Lower lobe of right lung (tissue), 2 donors: ENCODE measurements around the gene AP3S2. TPM values are rescaled to one million over a fixed set of nuclear protein-coding genes. Genes with fewer than 3 reads are reported as not detected.

Experiments used
- ATAC-seq, 2 donors: fragments of 200-7000 bp; cut with Tn5 transposase; one replicate each; pipeline ENCODE4 v1.9.1; 2020 to 2022; ENCODE audit warnings: mild to moderate bottlenecking in 2 of 2, moderate library complexity in 2 of 2
- DNase-seq: peaks from one replicate; pipeline ENCODE4 v3.0.0-alpha.2; 2020
- H3K27ac ChIP-seq: fragments of 200-600 bp; one replicate; pipeline ENCODE4 v1.8.0; 2022
- H3K27me3 ChIP-seq: fragments of 200-600 bp; one replicate; pipeline ENCODE4 v1.8.0; 2022; ENCODE audit warnings: low read depth
- H3K36me3 ChIP-seq: fragments of 200-600 bp; one replicate; pipeline ENCODE4 v1.8.0; 2022; ENCODE audit warnings: mild to moderate bottlenecking
- H3K4me1 ChIP-seq: fragments of 200-600 bp; one replicate; pipeline ENCODE4 v1.8.0; 2022
- H3K4me3 ChIP-seq: fragments of 200-600 bp; one replicate; pipeline ENCODE4 v1.8.0; 2022; ENCODE audit warnings: mild to moderate bottlenecking
- H3K9me3 ChIP-seq: fragments of 200-600 bp; one replicate; pipeline ENCODE4 v1.8.0; 2022
- CTCF ChIP-seq: fragments of 200-600 bp; IDR thresholded peaks from one replicate; pipeline ENCODE4 v1.8.0; 2022; ENCODE audit warnings: antibody characterized with exemption, mild to moderate bottlenecking
- intact Hi-C: fragments of 100-400 bp; cut with DNase I; formaldehyde crosslinking; loops from one replicate; pipeline ENCODE4 v1.11.0; 2022
- total RNA-seq: library from RNA; stranded (reverse); fragmentation: NEBNext Ultra II Directional; extraction: Animal tissue kit (Norgen Biotek cat#: 25700); gene quantifications from one replicate; pipeline ENCODE4 v1.2.1, GENCODE V29; 2021
- donor health status: DM: no; HTN: yes; CAD: no; lungs with severe emphysema.

AP3S2 gene
- total RNA-seq, 1 donor from 2014 or later: 36.9 TPM

- Histone ChIP-seq H3K27ac (no peak overlapping the region), H3K4me1 (peaks cover 39% of the 10 kb centered on the region), H3K27me3 (no peaks in the 10 kb centered on the region), H3K9me3 (no peaks in the 10 kb centered on the region), H3K36me3 (no peaks in the 10 kb centered on the region), H3K4me3 (no peak overlapping the region)
- intact Hi-C loops: no loop called here
- DNase-seq (no peak), ATAC-seq (no peak)
- no peak for TF ChIP-seq CTCF
These were observed 66.8 kb downstream of the AP3S2 start for GRCh38 chr15:89826671-89827655.

GRCh38 chr15:89825271-89825940, 68.4 kb downstream of the AP3S2 start:
- no peak for TF ChIP-seq CTCF
- intact Hi-C loops: no loop called here
- Histone ChIP-seq H3K4me1 (peaks cover 44% of the 10 kb centered on the region), H3K27me3 (no peaks in the 10 kb centered on the region), H3K4me3 (no peak overlapping the region), H3K36me3 (no peaks in the 10 kb centered on the region), H3K9me3 (no peaks in the 10 kb centered on the region), H3K27ac (peak overlapping the region; percentile 41)
- ATAC-seq (peak; percentile 53 to 68), DNase-seq (no peak)

GRCh38 chr15:89824607-89824867, 69.3 kb downstream of the AP3S2 start:
- peaks cover 44% of the 10 kb centered on the region for H3K4me1 ChIP-seq
- H3K4me3 ChIP-seq: no peak overlapping the region
- intact Hi-C loops: no loop called here
- no peaks in the 10 kb centered on the region for H3K36me3 ChIP-seq
- H3K9me3 ChIP-seq: no peaks in the 10 kb centered on the region
- no peak overlapping the region for H3K27ac ChIP-seq
- no peaks in the 10 kb centered on the region for H3K27me3 ChIP-seq
- TF ChIP-seq CTCF: no peak
- ATAC-seq (no peak), DNase-seq (no peak)

GRCh38 chr15:89823836-89824606, 69.8 kb downstream of the AP3S2 start:
- H3K27ac ChIP-seq: peak overlapping the region; percentile 24

More at GRCh38 chr15:89823836-89824606, 69.8 kb downstream of the AP3S2 start:
- intact Hi-C loops: no loop called here
- ATAC-seq (no peak), DNase-seq (no peak)
- no peak overlapping the region for H3K4me3 ChIP-seq
- peaks cover 40% of the 10 kb centered on the region for H3K4me1 ChIP-seq
- no peaks in the 10 kb centered on the region for H3K27me3 ChIP-seq
- TF ChIP-seq CTCF: no peak
- H3K9me3 ChIP-seq: no peaks in the 10 kb centered on the region
- H3K36me3 ChIP-seq: no peaks in the 10 kb centered on the region
